GM21576 (cell line): ENCODE results near the gene KLK1.

Experiments
- ATAC-seq: cut with Tn5 transposase; IDR thresholded peaks from one replicate; pipeline ENCODE4 v1.9.1; 2021; ENCODE audit warnings: mild to moderate bottlenecking, moderate library complexity; ENCODE audit not compliant: unreplicated experiment

The KLK1 gene

DNA sequence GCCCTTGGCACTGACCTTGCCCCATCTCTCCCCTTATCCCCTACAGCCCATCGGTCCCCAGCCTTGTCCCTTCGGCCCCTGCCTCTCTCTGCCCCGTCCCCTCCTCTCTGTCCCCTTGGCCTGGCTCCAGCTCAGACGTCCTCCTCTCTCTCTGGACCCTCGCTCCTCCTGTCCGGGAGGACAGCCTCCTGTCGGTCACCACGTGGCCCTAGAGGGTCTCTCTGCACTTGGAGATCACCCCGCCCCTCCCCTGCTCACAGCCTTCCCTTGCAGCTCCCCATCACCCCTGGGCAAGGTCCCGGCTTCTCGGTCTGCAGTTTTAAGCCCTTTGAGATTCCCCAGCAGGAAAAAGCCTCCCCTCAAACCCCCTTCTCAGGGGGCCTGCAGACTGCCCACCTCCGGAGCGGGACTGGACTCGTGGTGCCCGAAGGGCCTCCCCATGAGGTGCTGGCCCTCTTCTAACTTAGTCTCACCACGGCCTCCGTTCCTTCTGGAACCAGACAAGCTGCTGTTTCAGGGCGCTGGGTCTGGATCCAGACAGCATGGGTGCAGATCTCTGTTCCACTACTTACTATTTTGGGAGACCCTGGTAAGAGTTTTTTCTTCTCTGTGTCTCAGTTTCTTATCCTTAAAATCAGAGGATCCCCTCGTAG, 13.1 kb upstream of the KLK1 start:
- ATAC-seq: no peak

DNA sequence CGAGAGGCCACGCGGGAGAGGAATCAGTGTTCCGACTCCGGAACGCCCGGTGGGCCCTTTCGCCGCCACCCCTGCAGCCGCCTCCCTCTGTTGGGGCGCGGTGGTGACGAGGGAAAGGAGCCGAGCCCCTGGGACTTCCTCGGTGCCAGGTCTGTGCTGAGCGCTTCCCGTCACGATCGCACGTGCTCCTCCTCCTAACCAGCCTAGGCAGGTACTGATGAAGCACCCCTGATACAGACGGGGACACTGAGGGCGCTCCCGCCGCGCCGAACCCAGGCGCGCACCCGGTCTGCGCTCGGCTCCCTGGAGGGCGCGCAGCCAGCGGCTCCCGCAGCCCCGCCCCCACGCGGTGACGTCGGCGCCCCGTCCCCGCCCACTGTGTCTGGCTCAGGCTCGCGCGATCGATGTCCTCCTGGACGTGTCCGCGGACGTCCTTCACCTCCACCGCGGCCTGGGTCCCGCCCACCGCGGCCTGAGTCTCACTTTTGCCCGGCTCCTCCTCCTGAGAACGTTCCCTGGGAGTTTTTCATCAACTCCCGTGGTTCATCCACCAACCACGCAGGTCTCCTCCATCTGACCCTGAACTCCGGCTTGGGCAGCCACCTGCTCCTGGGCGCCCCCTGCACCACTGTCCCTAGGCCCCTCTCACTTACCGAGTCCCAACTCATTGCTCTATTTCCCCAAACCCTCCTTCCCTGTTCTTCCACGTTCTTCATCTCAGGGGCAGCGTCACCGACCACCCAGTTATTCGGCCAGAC, 12.4 kb upstream of the KLK1 start:
- peak; percentile 73 for ATAC-seq

DNA sequence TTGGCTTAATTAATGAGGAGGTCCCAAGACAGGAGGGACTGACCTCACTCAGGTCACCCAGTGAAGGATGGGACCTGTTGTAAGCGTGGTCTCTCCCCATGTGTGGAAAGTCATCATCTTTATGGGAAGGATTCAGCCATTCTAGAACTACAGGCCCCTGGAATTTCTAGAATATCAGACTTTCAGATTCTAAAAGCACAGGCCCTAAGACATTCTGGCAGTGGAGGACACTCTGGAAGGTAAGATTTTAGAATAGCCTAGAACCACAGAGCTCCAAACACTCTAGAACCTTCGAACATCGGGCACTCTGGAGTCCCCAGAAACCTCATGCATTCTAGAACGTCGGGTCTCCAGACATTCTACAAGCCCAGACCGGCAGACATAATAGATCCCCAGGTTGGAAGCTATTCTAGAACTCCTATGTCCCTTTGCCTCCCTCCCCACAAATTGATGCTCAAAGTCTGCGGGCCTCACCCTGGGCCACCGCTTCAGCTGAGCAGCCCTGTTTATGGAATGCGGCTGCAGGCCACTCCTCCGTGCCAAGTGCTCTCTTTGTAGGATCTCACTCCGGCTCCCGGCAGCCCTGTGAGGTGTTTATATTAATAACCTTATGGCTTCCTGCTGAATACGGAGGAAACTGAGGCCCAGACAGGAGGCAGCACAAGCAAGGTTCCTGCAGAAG, 11.7 kb upstream of the KLK1 start:
- ATAC-seq: no peak

DNA sequence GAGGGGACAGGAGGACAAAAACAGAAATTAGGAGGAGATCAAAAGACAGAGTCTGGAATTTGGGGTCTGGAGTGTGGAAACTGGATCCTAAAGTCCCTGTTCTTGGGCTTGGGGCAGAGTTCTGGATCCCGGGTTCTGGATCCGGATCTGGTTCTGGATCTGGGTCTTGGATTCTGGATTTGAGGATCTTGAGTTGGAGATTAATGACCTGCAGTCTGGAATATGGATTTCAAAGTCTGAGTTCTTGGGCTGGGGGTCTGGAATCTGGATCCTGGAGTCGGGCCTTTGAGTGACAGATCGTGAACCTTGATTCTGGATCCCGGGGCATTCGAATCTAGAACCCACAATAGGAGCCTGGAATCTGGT, 10.2 kb upstream of the KLK1 start:
- ATAC-seq: no peak

DNA sequence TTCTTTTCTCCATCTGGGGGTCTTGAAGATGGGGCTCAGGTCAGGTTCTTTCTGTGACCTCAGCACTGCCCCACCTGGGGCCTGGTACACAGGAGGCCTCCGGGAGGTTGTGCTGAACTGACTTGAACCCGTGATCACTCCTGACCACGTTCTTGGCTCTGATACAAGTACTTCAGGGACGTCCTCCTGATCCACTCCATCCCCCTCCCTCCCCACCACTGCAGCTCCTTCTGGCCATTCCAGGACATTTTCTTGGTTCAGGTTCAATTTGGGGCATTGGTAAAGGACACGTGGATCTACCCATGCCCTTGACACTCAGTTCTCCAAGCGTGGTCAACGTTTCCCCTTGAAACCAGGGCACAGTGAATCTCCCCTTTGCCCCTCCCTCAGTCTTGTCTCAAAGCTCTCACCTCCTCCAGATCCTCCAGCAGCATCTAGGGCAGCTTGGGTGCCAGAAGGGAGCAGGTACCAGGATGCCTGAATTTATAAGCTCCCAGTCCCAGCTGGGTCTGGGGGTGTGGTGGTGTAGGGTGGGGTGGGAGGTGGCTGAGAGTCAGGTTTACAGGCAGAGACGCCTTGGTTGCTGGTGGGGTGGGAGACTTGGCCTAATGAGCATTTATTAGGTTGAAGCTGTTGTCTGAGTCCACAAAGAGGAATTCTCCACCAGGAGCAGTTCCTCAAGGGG, 9.7 kb upstream of the KLK1 start, which contains the start of gene KLK15:
KLK15 (minus strand) TSS at position 458 of the 685 bp plus-strand sequence. CDS start 2,082 bp downstream, outside the sequence.
- no peak for ATAC-seq

DNA sequence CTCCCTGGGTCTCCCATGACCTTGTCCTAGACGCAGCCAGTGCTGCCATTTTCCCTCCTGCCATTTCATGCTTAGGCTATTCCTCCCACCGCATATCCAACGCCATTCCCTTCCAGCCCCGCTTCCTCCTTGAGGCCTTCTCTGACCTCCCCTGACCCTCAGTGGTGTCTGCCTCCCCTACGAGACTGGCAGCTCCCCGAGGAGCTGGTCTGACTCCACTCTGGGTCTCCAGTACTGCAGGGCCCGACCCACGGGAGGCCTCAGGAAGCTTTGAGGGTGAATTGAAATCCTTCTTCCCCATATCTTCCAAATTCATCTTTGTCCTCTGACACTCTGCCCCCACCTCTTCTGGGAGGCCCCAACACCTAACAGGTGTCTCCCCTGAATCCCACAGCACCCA, 9.1 kb upstream of the KLK1 start:
- ATAC-seq: no peak

DNA sequence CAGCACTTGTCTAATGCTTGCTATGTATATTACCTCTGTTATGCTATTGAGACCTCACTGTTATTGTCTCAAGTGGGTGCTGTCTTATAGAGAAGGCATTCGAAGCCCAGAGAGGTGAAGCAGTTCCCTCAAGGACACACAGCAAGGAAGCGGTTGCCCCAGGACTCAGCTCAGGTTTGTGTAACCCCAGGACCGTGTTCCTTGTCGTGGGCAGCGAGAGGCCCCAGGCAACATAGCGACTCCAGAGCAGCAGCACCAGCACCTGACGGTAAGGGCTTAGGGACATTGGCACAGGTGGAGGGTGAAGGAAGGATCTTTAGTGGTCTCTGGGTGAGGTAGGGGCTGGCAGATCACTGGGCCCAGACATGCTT, 7.4 kb upstream of the KLK1 start:
- ATAC-seq: no peak

DNA sequence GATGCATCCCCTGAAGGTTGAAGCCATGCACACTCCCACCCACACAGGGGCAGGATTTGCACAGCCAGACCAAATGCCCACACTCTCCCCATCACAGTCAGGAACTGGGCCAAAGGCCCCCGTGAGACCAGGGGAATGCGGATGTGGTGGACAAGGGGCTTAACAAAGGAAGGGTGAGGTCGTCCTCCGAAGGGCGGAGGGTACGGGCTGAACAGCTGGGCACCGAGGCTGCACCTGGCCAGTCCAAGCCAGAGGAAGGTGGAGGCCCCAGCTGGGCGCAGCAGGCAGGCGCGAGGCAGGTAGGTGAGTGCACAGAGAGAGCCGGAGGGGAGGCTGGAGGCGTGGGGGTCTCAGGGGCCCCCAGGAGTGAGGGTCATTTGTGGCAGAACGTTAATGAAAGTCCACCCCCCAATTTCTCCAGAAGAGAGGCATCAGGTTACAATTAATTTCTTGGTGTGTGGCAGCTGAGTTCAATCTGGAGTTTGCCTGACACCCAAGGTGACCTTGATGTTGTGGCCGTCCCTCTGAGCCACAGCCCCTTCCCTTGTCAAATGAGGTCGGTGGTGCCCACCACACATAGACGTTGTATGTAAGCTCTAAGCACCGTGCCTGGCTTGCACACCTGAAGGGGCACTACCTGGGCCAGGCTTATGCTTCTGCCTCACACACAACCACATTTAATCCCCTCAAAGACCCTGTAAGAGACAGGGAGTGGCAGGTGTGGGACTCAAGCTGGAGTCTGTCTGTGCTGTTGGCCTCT, 6.9 kb upstream of the KLK1 start:
- ATAC-seq: no peak

DNA sequence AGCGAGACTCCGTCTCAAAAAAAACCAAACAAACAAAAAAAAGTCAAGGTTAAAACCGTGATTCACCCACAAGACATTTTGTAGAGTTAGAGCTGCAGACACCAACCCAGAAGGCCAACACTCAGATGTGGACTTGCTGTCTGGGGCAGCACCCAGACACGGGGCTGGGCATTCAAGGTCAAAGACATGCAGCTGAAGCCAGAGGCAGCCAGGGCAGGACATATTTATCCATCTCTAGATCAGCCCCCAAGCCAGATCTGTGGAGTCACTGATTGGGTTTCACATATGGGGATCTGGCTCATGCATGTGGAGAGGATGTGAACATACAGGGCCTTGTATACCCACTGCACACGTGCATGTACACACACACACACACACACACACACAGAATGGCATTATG, 6.2 kb upstream of the KLK1 start:
- ATAC-seq: no peak

DNA sequence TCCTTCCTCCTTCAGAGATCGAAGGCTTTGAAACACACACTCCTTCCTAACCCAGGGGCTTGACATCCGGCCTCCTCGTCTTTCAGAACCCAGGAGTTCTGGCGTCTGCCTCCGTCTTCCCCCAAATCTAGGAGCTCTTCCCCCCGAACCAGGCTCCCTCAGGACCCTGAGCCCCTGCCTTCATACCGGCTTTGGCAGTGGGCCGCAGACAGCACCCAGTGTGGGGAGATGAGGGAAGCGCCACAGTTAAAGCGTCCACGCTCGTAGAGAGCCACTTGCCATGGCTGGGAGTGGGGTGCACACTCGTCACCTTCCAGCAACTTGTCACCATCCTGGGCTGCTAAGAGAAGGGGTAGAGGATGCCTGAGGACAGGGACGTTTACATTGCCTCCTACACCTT, 3.9 kb upstream of the KLK1 start:
- no peak for ATAC-seq

DNA sequence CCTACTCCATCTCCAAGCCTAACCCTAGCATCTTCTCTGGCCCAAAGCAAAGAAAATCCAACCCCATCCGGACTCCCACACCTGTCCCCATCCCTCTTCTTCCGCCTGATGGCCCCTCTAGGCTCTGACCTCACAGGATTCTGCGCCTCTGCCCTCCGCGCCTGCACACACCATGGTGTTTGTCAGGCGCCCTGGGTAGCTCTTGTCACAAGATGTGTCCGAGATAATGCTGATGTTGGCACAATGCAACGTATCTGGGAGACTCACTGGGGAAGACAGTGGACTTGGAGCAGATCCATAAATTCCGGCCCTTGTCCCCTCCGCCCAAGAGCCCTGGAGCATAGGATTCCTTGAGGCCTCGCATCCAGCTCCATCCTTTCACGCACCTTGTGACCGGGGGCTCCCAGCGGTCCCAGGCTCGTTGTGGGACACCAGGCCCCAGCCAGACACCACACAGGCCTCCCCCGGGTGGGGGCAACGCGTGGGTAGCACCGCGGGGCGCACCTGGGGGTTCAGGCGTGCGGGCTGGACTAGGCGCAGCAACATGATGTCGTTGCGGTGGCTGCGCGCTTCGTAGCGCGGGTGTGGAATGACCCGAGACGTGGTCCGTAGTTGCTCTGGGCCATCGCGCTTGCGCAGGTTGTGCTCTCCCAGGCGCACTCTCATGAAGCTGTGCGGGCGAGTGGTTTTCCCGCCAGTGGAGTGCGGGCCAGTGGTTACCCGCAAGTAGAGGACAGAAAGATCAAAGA, 3.1 kb upstream of the KLK1 start:
- ATAC-seq: no peak

DNA sequence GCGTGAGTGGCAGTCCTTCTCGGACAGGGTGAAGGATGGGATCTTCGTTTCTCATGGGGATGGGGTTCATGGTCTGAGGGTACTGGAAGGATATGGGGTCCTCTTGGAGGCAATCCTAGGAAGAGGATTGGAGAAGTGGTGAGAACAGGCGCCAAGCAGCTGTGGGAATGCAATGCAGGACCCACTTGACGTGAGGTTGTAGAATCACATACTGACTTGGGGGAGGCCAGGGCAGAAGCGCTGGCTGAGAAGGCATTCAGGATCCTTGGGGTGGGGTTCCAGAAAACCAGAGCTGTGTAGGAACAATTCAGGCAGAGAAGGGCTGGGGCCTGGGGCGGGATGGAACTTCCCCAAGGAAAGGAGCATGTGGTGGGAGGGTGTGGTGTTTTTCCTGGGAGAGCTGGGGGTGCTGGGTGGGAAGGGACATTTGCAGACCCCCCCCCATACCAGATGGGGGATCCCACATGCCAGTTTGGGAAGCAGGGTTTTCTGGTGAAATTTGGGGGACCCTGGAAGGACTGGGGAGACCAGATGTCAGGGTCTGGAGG, 852 bp downstream of the KLK1 start:
- no peak for ATAC-seq

DNA sequence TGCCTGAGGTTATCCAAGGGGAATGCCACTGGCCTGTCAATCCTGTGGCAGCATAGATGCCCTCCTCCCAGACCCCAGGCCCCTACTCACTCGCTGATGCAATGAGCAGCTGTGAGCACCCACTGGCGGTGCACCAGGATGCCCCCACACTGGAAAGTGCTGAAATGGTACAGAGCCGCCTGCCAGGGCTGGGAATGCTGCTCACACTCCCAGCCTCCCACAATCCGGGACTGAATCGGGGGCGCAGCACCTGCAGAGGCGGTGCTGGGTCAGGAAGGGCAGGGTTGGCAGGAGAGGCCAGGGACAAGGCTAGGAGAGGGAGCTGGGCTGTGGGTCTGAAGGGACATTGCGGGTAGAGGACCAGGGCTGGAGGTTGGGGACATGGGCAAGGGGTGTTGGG, 2.0 kb downstream of the KLK1 start:
- ATAC-seq: no peak

DNA sequence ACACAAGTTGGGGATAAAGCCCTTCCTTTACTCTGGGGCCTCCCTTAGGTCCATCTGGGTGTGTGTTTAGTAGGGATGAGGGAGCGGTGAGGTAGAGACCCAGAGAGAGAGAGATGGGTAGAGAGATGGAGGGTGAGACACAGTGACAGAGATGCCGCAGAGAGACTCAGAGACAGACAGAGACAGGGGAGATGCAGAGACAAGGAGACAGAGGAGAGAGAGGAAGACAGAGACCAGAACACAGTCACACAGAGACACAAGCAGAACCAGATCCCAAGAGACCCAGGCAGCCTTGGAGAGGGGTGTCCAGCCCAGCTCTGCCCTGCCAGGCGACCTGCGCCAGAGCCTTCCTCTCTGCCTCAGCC, 2.4 kb downstream of the KLK1 start:
- no peak for ATAC-seq

DNA sequence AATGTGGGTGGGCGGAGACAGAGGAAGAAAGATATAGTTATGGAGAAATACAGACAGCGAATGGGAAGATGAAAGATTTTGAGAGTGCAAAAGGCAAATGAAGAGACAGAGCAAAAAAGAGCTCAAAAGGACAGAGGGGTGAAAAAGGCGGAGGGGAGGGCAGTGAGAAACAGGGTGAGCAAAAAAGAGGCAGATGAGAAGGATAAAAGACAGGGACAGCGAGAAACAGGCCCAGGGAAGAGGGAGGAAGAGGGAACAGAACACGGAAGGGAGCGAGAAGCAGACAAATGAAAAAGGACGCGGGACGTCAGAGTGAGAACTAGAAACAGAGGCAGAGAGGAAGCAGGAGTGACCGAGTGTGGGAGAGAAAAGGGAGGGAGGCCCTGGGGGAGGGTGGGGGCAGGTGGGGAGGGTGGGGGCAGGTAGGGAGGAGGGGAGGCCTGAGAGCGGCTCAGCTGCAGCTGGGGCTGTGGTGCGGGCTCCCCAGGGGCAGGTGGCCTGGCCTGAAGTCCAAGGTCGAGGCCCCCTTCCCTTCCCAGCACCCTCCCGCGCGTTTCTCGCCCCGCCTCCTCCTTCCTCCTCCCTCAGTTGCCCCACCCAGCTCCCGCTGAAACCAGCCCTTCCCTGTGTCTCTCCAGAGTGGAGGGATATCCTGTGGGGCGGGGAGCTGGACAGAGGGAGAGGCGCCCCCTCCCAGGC, 2.9 kb downstream of the KLK1 start:
- no peak for ATAC-seq

DNA sequence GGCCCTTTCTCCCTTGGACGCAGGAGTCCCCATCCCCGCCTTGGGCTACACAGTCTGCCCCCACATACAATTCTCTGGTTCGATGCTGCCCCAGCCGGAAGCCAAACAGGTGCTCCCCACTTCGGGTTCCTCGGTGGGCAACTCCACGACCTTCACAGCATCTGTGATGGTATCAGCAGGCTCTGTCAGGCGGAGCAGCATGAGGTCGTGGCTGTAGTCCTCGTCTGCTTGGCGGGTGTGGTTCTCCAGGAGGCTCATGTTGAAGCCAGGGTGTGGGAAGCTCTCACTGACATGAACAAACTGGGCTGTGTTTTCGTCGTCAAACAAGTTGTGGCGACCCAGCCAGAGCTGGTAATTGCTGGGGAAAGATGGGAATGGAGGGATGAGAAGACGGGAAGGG, 3.5 kb downstream of the KLK1 start:
- ATAC-seq: no peak

DNA sequence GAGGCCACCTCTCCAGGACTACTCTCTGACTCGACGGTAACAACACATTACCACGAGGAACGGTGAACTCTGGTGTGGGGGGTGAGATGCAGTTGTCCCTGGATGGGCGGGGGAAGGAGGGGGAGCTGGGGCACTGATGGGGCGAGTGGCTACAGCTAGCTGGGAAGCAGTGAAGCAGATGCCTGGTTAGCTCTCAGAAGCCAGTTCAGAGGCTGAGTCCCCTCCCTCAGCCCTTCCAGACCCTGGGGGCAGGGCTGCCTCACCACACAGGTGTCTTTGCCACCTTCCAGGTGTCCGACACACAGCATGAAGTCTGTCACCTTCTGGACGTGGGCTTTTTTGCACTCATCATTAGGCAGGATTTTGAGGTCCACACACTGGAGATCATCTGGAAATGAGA, 4.0 kb downstream of the KLK1 start:
- ATAC-seq: no peak

DNA sequence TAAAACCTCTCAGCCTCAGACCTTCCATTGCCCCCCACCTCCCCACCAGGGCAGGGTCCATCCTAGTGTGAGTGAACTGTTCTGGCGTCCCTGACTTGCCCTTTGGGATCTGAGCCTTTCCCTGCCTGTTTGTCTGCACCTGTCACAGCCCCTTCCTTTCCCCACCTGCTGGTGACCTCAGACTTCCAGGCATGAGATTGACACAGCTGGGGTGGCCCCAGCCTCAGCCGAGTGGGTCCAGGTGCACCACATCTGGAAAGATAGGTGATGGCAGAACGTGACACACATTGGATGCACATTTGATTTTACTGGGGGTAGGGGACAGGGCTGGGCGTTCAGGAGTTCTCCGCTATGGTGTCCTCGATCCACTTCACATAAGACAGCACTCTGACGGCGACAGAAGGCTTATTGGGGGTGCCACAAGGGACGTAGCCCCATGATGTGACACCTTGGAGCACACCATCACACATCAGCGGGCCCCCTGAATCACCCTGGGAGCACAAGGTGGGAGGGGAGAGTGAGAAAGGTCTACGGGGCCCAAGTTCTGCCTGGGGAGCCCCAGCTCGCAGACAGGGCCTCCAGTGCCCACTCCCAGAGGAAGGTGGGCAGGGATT, 4.6 kb downstream of the KLK1 start:
- no peak for ATAC-seq
